ENCODE measurements around the gene SPATA13. TPM values are rescaled to one million over a fixed set of nuclear protein-coding genes. Genes with fewer than 3 reads are reported as not detected.

SPATA13 gene
- total RNA-seq, 1 donor from 2014 or later, result 44.2 TPM

DNA sequence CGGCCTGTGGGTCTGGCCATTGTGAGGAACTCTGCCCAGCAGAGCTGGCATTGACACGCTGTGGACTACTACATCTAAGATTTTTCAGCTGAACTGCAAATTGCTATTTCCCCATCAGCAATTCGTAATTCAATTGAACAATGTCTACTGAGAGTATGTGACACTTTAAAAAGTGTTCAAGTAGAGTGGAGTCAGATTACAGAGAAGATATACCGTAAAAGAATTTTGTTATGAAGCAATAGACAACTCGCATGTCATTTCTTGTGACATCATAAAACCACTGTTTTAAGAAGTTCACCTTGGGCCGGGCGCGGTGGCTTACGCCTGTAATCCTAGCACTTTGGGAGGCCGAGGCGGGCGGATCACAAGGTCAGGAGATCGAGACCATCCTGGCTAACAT lies 116.3 kb downstream of the SPATA13 start:
- H3K36me3 ChIP-seq, result no peaks in the 10 kb centered on the region
- peaks cover 58% of the 10 kb centered on the region for H3K4me1 ChIP-seq
- no peak for DNase-seq
- H3K27ac ChIP-seq, result no peak overlapping the region
- H3K9me3 ChIP-seq, result no peaks in the 10 kb centered on the region
- H3K27me3 ChIP-seq (ENCODE audit: low read depth), result no peaks in the 10 kb centered on the region
- intact Hi-C loops (cut with DNase I), result no loop called here
- ATAC-seq, result no peak
- H3K4me3 ChIP-seq, result no peak overlapping the region
- TF ChIP-seq, protein P1, sequence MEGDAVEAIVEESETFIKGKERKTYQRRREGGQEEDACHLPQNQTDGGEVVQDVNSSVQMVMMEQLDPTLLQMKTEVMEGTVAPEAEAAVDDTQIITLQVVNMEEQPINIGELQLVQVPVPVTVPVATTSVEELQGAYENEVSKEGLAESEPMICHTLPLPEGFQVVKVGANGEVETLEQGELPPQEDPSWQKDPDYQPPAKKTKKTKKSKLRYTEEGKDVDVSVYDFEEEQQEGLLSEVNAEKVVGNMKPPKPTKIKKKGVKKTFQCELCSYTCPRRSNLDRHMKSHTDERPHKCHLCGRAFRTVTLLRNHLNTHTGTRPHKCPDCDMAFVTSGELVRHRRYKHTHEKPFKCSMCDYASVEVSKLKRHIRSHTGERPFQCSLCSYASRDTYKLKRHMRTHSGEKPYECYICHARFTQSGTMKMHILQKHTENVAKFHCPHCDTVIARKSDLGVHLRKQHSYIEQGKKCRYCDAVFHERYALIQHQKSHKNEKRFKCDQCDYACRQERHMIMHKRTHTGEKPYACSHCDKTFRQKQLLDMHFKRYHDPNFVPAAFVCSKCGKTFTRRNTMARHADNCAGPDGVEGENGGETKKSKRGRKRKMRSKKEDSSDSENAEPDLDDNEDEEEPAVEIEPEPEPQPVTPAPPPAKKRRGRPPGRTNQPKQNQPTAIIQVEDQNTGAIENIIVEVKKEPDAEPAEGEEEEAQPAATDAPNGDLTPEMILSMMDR (IDR thresholded peaks at IDR 0.05), result no peak

DNA sequence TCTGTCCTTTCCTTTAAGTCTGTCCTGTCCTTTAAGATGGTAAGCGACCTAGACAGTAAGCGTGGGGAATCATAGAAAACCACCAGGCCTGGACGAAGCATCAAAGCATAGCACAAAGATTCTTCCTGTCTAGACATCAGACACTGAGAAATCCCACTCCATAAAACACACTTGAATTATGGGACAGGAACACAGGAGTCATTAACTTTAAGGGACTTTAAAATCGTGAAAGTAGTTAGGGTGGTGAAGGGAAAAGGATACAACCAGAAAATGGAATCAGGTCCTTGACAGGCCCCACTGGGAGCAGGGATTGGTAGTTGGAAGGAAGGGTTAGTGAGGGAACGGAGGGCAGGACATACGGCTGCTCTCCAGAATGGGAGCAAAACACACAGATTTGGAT lies 117.2 kb downstream of the SPATA13 start:
- intact Hi-C loops (cut with DNase I), result no loop called here
- H3K36me3 ChIP-seq, result peaks cover 6% of the 10 kb centered on the region
- DNase-seq, result no peak
- peaks cover 57% of the 10 kb centered on the region for H3K4me1 ChIP-seq
- H3K27ac ChIP-seq, result no peak overlapping the region
- H3K9me3 ChIP-seq, result no peaks in the 10 kb centered on the region
- TF ChIP-seq, protein P1 (IDR thresholded peaks at IDR 0.05), result no peak
- H3K27me3 ChIP-seq (ENCODE audit: low read depth), result no peaks in the 10 kb centered on the region
- ATAC-seq, result no peak
- H3K4me3 ChIP-seq, result no peak overlapping the region

DNA sequence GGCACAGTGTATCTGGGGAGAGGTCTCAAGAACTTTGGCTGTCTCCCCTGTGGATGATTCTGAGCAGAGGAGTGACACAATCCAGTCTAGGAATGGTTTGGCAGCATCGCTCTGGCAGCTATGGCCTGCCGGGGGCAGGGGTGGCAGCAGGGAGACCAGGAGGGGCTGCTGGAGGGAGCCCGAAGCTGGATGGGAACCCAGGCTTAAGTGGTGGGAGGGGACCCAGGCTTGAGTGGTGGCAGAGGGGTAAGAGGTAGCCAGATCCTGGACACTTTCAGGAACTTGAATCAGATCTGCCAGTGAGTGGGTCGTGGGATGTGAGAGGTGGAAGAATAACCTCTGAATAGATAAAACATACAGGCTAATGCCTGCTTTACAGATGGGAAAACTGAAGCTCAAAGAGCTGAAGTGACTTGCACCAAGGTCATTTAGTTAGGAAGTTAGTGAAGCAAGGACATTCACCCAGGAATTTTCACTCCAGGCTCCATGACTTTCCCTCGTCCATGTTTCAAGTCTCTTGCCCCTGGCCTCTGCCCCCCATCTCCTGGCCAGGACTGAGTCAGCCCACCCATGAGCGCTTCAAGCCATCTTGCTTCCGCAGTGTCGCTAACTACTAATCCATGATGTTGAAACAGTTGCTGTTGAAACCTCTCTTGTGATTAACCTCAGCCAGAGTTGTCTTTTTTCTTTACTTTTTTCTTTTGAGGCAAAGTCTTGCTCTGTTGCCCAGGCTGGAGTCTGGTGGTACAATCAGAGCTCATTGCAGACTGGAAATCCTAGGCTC lies 119.0 kb downstream of the SPATA13 start:
- Histone ChIP-seq H3K9me3 (no peaks in the 10 kb centered on the region), H3K27me3 (ENCODE audit: low read depth) (no peaks in the 10 kb centered on the region), H3K36me3 (peaks cover 17% of the 10 kb centered on the region), H3K27ac (peak overlapping the region; percentile 61), H3K4me3 (no peak overlapping the region), H3K4me1 (peaks cover 52% of the 10 kb centered on the region)
- TF ChIP-seq, protein P1 (IDR thresholded peaks at IDR 0.05), result no peak
- no peak for DNase-seq
- peak; percentile 51 to 54 for ATAC-seq
- intact Hi-C loops (cut with DNase I), result no loop called here

DNA sequence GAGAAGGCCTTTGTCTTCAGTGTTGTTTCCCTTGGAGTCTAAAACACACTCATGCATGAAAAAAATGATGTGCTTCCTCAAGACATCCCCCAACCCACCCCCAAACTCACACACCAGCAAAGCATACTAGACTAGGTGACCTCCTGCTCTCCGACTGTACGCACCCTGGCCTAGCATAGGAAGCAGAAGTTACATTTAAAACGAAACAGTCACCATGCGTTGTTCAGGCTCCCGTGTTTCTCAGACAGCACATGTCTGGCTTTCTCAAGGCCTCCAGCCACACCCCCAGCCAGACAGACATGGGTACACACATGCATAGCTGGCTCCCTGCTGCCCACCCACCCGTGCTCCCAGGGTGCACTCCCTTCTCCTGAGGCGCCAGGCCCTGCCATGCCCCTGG lies 120.2 kb downstream of the SPATA13 start:
- peak; percentile 78 to 81 for ATAC-seq
- H3K4me3 ChIP-seq, result no peak overlapping the region

DNA sequence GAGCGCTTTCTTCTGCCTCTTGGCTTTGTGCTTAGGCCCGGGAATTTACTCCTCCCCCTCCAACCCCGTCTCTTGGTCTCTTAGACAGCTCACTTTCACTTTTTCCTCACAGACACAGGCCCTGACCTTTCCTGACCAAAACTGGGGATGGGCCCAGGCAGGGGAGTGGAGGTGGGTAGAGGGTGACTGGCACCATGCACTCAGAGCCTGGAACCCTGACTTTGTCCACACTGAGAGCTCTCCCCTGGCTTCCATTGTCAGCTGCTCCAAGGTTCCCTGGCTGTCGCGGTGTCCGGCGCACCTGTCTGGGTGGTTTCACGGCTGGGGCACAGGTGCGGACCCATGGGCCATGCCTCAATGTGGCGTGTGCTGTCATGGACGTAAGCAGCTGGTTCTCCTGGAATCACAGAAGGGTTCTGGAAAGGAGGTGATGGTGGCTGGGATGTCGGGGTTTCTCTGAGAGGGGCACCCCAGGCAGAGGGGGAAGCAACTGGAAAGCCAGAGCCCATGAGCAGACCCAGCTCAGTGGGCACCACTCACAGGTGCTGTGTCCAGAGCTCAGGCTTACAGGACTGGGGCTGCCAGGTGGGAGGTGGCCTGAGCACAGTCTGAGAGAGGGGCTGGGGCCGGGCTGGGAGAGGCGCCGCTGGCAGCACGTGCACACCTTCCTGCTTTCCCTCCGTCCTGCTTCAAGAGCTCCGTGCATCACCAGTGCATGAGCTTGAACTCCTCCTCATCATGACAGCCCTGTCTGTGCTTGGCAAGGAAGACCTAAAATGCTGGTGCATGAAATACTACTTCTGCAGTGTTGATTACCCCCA lies 120.9 kb downstream of the SPATA13 start:
- no peak for DNase-seq
- H3K27me3 ChIP-seq (ENCODE audit: low read depth), result no peaks in the 10 kb centered on the region
- TF ChIP-seq, protein P1 (IDR thresholded peaks at IDR 0.05), result no peak
- peak overlapping the region; percentile 49 for H3K27ac ChIP-seq
- ATAC-seq, result peak in 1 of 2 donors; percentile 36
- H3K9me3 ChIP-seq, result no peaks in the 10 kb centered on the region
- peaks cover 35% of the 10 kb centered on the region for H3K4me1 ChIP-seq
- intact Hi-C loops (cut with DNase I), result no loop called here
- no peak overlapping the region for H3K4me3 ChIP-seq
- peaks cover 36% of the 10 kb centered on the region for H3K36me3 ChIP-seq

More for the DNA sequence above, 120.2 kb downstream of the SPATA13 start:
- peak overlapping the region; percentile 61 for H3K27ac ChIP-seq
- TF ChIP-seq, protein P1 (IDR thresholded peaks at IDR 0.05), result no peak
- H3K9me3 ChIP-seq, result no peaks in the 10 kb centered on the region
- peaks cover 40% of the 10 kb centered on the region for H3K4me1 ChIP-seq
- peaks cover 29% of the 10 kb centered on the region for H3K36me3 ChIP-seq
- H3K27me3 ChIP-seq (ENCODE audit: low read depth), result no peaks in the 10 kb centered on the region
- intact Hi-C loops (cut with DNase I), result no loop called here
- DNase-seq, result peak; percentile 83
